ENCODE data around the gene ZKSCAN2.

Gene ZKSCAN2

GRCh38 chr16:25297151-25297787, 39.6 kb upstream of the ZKSCAN2 start:
- Histone ChIP-seq H4K20me1 (ENCODE audit: insufficient read depth, low read length, poor library complexity, severe bottlenecking) (no peaks in the 10 kb centered on the region), H3K4me3 (ENCODE audit: low read length, poor library complexity, severe bottlenecking) (no peak overlapping the region), H3K9me3 (ENCODE audit: insufficient read depth, low read depth, low read length) (no peaks in the 10 kb centered on the region), H3K9ac (ENCODE audit: low read depth, low read length, poor library complexity, severe bottlenecking) (no peak overlapping the region), H3K27me3 (ENCODE audit: insufficient read depth, low read length, poor library complexity, severe bottlenecking) (no peaks in the 10 kb centered on the region), H3K9me2 (replicated peaks; ENCODE audit: low read depth, low read length) (no peaks in the 10 kb centered on the region), H2AFZ (ENCODE audit: low read length) (no peak overlapping the region; the same call in 1 of the 2 replicates), H3K36me3 (ENCODE audit: insufficient read depth, low read length) (no peaks in the 10 kb centered on the region), H3K4me2 (ENCODE audit: low read depth, low read length, poor library complexity, severe bottlenecking) (no peak overlapping the region), H3K4me1 (ENCODE audit: insufficient read depth, low read length, poor library complexity, severe bottlenecking) (no peaks in the 10 kb centered on the region), H3K79me2 (ENCODE audit: insufficient read depth, low read length) (no peaks in the 10 kb centered on the region), H3F3A (ENCODE audit: low read depth) (no peaks in the 10 kb centered on the region)
- TF ChIP-seq CTCF (conservative IDR thresholded peaks at IDR 0.05; ENCODE audit: low read length) = no peak
- no peak for TF ChIP-seq EZH2phosphoT487 (IDR thresholded peaks at IDR 0.05; ENCODE audit: borderline replicate concordance)

GRCh38 chr16:25291580-25291979, 33.9 kb upstream of the ZKSCAN2 start:
- Histone ChIP-seq H3K4me3 (ENCODE audit: low read length, poor library complexity, severe bottlenecking) (no peak overlapping the region), H3K36me3 (ENCODE audit: insufficient read depth, low read length) (no peaks in the 10 kb centered on the region), H2AFZ (ENCODE audit: low read length) (no peak overlapping the region), H3K9me2 (replicated peaks; ENCODE audit: low read depth, low read length) (no peaks in the 10 kb centered on the region), H3F3A (ENCODE audit: low read depth) (no peaks in the 10 kb centered on the region), H3K27me3 (ENCODE audit: insufficient read depth, low read length, poor library complexity, severe bottlenecking) (no peaks in the 10 kb centered on the region), H3K9ac (ENCODE audit: low read depth, low read length, poor library complexity, severe bottlenecking) (no peak overlapping the region), H3K4me2 (ENCODE audit: low read depth, low read length, poor library complexity, severe bottlenecking) (no peak overlapping the region), H3K4me1 (ENCODE audit: insufficient read depth, low read length, poor library complexity, severe bottlenecking) (no peaks in the 10 kb centered on the region), H3K79me2 (ENCODE audit: insufficient read depth, low read length) (no peaks in the 10 kb centered on the region), H3K9me3 (ENCODE audit: insufficient read depth, low read depth, low read length) (no peaks in the 10 kb centered on the region), H4K20me1 (ENCODE audit: insufficient read depth, low read length, poor library complexity, severe bottlenecking) (no peaks in the 10 kb centered on the region)
- no peak for TF ChIP-seq CTCF (conservative IDR thresholded peaks at IDR 0.05; ENCODE audit: low read length)
- no peak for TF ChIP-seq EZH2phosphoT487 (IDR thresholded peaks at IDR 0.05; ENCODE audit: borderline replicate concordance)

GRCh38 chr16:25289466-25289865, 31.8 kb upstream of the ZKSCAN2 start:
- no peak overlapping the region for H3K4me2 ChIP-seq (ENCODE audit: low read depth, low read length, poor library complexity, severe bottlenecking)
- H3K4me1 ChIP-seq (ENCODE audit: insufficient read depth, low read length, poor library complexity, severe bottlenecking) = no peaks in the 10 kb centered on the region
- no peaks in the 10 kb centered on the region for H3F3A ChIP-seq (ENCODE audit: low read depth)
- H4K20me1 ChIP-seq (ENCODE audit: insufficient read depth, low read length, poor library complexity, severe bottlenecking) = no peaks in the 10 kb centered on the region
- H3K27me3 ChIP-seq (ENCODE audit: insufficient read depth, low read length, poor library complexity, severe bottlenecking) = no peaks in the 10 kb centered on the region
- H3K4me3 ChIP-seq (ENCODE audit: low read length, poor library complexity, severe bottlenecking) = no peak overlapping the region
- H3K79me2 ChIP-seq (ENCODE audit: insufficient read depth, low read length) = no peaks in the 10 kb centered on the region
- H3K9ac ChIP-seq (ENCODE audit: low read depth, low read length, poor library complexity, severe bottlenecking) = no peak overlapping the region
- H3K36me3 ChIP-seq (ENCODE audit: insufficient read depth, low read length) = no peaks in the 10 kb centered on the region
- no peaks in the 10 kb centered on the region for H3K9me2 ChIP-seq (replicated peaks; ENCODE audit: low read depth, low read length)
- no peaks in the 10 kb centered on the region for H3K9me3 ChIP-seq (ENCODE audit: insufficient read depth, low read depth, low read length)
- no peak overlapping the region for H2AFZ ChIP-seq (ENCODE audit: low read length)
- TF ChIP-seq CTCF (conservative IDR thresholded peaks at IDR 0.05; ENCODE audit: low read length) (no peak), EZH2phosphoT487 (IDR thresholded peaks at IDR 0.05; ENCODE audit: borderline replicate concordance) (no peak)

Data from Loucy (cell line).